Neural cell (in vitro differentiated cells): ENCODE results near the gene LGR5. TPM values are rescaled to one million over a fixed set of nuclear protein-coding genes. Genes with fewer than 3 reads are reported as not detected.
"Not testable (repeated sequence)": the region's sequence is repeated elsewhere in the genome, so short reads cannot be mapped to it uniquely, and the experiment has no call there.

Source experiments
- H2AFZ ChIP-seq: fragments of 200-600, 300-800 bp; sonication (generic), shearing (Covaris generic); 2 replicates; pipeline ENCODE4 v1.6.0; 2014; ENCODE audit warnings: low read depth, mild to moderate bottlenecking, antibody characterized with exemption, low read length, moderate library complexity
- H3F3A ChIP-seq: fragments of 200-600 bp; shearing (Covaris generic); 2 replicates; pipeline ENCODE4 v1.6.1; 2016; ENCODE audit warnings: mild to moderate bottlenecking, moderate library complexity, mixed read lengths, antibody characterized with exemption, low read length; ENCODE audit not compliant: insufficient read depth, poor library complexity, severe bottlenecking
- H3K27ac ChIP-seq: fragments of 200-600, 300-800 bp; sonication (generic), shearing (Covaris generic); 2 replicates; pipeline ENCODE4 v1.5.1; 2014; ENCODE audit warnings: mild to moderate bottlenecking, low read length, moderate library complexity
- H3K27me3 ChIP-seq: fragments of 300-800, 200-600 bp; sonication (generic), shearing (Covaris generic); 2 replicates; pipeline ENCODE4 v1.6.0; 2014; ENCODE audit warnings: mild to moderate bottlenecking, low read depth, low read length, moderate library complexity; ENCODE audit not compliant: insufficient read depth
- H3K36me3 ChIP-seq: fragments of 300-800, 200-600 bp; sonication (generic), shearing (Covaris generic); 2 replicates; pipeline ENCODE4 v1.5.1; 2014; ENCODE audit warnings: mild to moderate bottlenecking, antibody characterized with exemption, low read length, moderate library complexity; ENCODE audit not compliant: insufficient read depth
- H3K4me2 ChIP-seq: fragments of 300-800, 200-600 bp; sonication (generic), shearing (Covaris generic); 2 replicates; pipeline ENCODE4 v1.6.0; 2014; ENCODE audit warnings: mild to moderate bottlenecking, low read length
- H3K4me3 ChIP-seq: fragments of 300-800, 200-600 bp; sonication (generic), shearing (Covaris generic); 2 replicates; pipeline ENCODE4 v1.5.1; 2014; ENCODE audit warnings: mild to moderate bottlenecking, low read length, moderate library complexity
- H3K79me2 ChIP-seq: fragments of 200-600 bp; shearing (Covaris generic); replicated peaks from 2 replicates; pipeline ENCODE4 v1.6.0; 2014; ENCODE audit warnings: mild to moderate bottlenecking, low read length, moderate library complexity; ENCODE audit not compliant: insufficient read depth
- H3K9ac ChIP-seq: fragments of 300-800, 200-600 bp; sonication (generic), shearing (Covaris generic); 2 replicates; pipeline ENCODE4 v1.6.1; 2016; ENCODE audit warnings: mild to moderate bottlenecking, low read length, mixed read lengths
- H3K9me2 ChIP-seq: fragments of 200-600 bp; shearing (Covaris generic); 2 replicates; pipeline ENCODE4 v1.6.1; 2016; ENCODE audit warnings: mild to moderate bottlenecking, low read length, mixed read lengths; ENCODE audit not compliant: insufficient read depth
- H3K9me3 ChIP-seq: fragments of 200-600, 300-800 bp; sonication (generic), shearing (Covaris generic); 2 replicates; pipeline ENCODE4 v1.6.1; 2016; ENCODE audit warnings: mild to moderate bottlenecking, mixed run types, low read length, moderate library complexity, mixed read lengths
- H4K20me1 ChIP-seq: fragments of 200-600 bp; shearing (Covaris generic); 2 replicates; pipeline ENCODE4 v1.6.1; 2016; ENCODE audit warnings: mild to moderate bottlenecking, mixed run types; ENCODE audit not compliant: insufficient read depth
- EP300 ChIP-seq: fragments of 450-650 bp; conservative IDR thresholded peaks from 2 replicates; pipeline ENCODE4 v1.6.1; 2014; ENCODE audit warnings: antibody characterized with exemption, mild to moderate bottlenecking, moderate library complexity; ENCODE audit not compliant: poor library complexity, severe bottlenecking
- EZH2 ChIP-seq: fragments of 200-600, 300-800 bp; shearing (Covaris generic), sonication (generic); IDR thresholded peaks from 2 replicates; pipeline ENCODE4 v1.6.1; 2014; ENCODE audit warnings: antibody characterized with exemption, low read length, borderline replicate concordance, mild to moderate bottlenecking; ENCODE audit not compliant: insufficient read depth, poor library complexity, severe bottlenecking
- MXI1 ChIP-seq: fragments of 450-650 bp; conservative IDR thresholded peaks from 2 replicates; pipeline ENCODE4 v1.6.1; 2014; ENCODE audit warnings: antibody characterized with exemption, mild to moderate bottlenecking; ENCODE audit not compliant: poor library complexity, severe bottlenecking
- POLR2AphosphoS5 ChIP-seq: IDR thresholded peaks from 2 replicates; pipeline ENCODE4 v1.6.1; 2012
- RAD21 ChIP-seq: fragments of 450-650 bp; conservative IDR thresholded peaks from 2 replicates; pipeline ENCODE4 v1.6.1; 2014; ENCODE audit warnings: antibody characterized with exemption, mild to moderate bottlenecking, moderate library complexity
- SMC3 ChIP-seq: fragments of 450-650 bp; conservative IDR thresholded peaks from 2 replicates; pipeline ENCODE4 v1.6.1; 2014; ENCODE audit warnings: antibody characterized with exemption, mild to moderate bottlenecking, moderate library complexity; ENCODE audit not compliant: poor library complexity
- TAF1 ChIP-seq: IDR thresholded peaks from 2 replicates; pipeline ENCODE4 v1.6.1; 2012; ENCODE audit warnings: low read depth
- polyA plus RNA-seq: library from polyadenylated mRNA; depleted of rRNA; stranded (reverse); fragments of >200 nt; gene quantifications from 2 replicates; pipeline ENCODE4 v1.2.3, GENCODE V29; 2014
- TF ChIP-seq, protein P1 (sequence below): IDR thresholded peaks from 2 replicates; pipeline ENCODE4 v1.6.1; 2012; ENCODE audit warnings: borderline replicate concordance
- TF ChIP-seq, protein P2 (sequence below): fragments of 450-650 bp; IDR thresholded peaks from 2 replicates; pipeline ENCODE4 v1.5.1; 2014; ENCODE audit warnings: antibody characterized with exemption, mild to moderate bottlenecking, moderate library complexity; ENCODE audit not compliant: poor library complexity, severe bottlenecking

LGR5 gene
- polyA plus RNA-seq, 1 donor from 2014 or later = 0.16 TPM

DNA sequence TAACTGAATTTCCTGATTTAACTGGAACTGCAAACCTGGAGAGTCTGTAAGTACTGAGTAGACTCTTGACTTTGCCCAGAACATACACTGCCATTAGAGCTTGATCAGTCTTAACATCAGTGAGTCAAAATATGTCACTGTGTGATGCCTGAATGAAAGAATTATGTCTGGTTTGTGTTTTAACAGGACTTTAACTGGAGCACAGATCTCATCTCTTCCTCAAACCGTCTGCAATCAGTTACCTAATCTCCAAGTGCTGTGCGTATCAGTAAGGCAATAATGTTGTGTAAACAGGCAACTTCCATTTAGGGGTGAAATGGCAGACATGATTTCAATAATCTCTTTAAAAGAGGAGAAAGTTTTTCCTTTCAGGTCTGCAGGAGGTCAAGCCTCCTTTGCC, 127.1 kb downstream of the LGR5 start:
- Histone ChIP-seq H3K4me3 (no peak overlapping the region), H4K20me1 (no peaks in the 10 kb centered on the region), H3K27ac (no peak overlapping the region), H3K9ac (no peak overlapping the region), H3K4me2 (no peak overlapping the region), H2AFZ (no peak overlapping the region), H3F3A (no peaks in the 10 kb centered on the region), H3K27me3 (no peaks in the 10 kb centered on the region), H3K36me3 (no peaks in the 10 kb centered on the region), H3K9me3 (no peaks in the 10 kb centered on the region), H3K79me2 (no peaks in the 10 kb centered on the region), H3K9me2 (no peaks in the 10 kb centered on the region)
- TF ChIP-seq TAF1 (no peak), EP300 (no peak), EZH2 (no peak), POLR2AphosphoS5 (no peak), RAD21 (no peak), MXI1 (no peak), SMC3 (no peak)
- TF ChIP-seq, protein P1, sequence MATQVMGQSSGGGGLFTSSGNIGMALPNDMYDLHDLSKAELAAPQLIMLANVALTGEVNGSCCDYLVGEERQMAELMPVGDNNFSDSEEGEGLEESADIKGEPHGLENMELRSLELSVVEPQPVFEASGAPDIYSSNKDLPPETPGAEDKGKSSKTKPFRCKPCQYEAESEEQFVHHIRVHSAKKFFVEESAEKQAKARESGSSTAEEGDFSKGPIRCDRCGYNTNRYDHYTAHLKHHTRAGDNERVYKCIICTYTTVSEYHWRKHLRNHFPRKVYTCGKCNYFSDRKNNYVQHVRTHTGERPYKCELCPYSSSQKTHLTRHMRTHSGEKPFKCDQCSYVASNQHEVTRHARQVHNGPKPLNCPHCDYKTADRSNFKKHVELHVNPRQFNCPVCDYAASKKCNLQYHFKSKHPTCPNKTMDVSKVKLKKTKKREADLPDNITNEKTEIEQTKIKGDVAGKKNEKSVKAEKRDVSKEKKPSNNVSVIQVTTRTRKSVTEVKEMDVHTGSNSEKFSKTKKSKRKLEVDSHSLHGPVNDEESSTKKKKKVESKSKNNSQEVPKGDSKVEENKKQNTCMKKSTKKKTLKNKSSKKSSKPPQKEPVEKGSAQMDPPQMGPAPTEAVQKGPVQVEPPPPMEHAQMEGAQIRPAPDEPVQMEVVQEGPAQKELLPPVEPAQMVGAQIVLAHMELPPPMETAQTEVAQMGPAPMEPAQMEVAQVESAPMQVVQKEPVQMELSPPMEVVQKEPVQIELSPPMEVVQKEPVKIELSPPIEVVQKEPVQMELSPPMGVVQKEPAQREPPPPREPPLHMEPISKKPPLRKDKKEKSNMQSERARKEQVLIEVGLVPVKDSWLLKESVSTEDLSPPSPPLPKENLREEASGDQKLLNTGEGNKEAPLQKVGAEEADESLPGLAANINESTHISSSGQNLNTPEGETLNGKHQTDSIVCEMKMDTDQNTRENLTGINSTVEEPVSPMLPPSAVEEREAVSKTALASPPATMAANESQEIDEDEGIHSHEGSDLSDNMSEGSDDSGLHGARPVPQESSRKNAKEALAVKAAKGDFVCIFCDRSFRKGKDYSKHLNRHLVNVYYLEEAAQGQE = no peak
- TF ChIP-seq, protein P2, sequence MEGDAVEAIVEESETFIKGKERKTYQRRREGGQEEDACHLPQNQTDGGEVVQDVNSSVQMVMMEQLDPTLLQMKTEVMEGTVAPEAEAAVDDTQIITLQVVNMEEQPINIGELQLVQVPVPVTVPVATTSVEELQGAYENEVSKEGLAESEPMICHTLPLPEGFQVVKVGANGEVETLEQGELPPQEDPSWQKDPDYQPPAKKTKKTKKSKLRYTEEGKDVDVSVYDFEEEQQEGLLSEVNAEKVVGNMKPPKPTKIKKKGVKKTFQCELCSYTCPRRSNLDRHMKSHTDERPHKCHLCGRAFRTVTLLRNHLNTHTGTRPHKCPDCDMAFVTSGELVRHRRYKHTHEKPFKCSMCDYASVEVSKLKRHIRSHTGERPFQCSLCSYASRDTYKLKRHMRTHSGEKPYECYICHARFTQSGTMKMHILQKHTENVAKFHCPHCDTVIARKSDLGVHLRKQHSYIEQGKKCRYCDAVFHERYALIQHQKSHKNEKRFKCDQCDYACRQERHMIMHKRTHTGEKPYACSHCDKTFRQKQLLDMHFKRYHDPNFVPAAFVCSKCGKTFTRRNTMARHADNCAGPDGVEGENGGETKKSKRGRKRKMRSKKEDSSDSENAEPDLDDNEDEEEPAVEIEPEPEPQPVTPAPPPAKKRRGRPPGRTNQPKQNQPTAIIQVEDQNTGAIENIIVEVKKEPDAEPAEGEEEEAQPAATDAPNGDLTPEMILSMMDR = no peak

DNA sequence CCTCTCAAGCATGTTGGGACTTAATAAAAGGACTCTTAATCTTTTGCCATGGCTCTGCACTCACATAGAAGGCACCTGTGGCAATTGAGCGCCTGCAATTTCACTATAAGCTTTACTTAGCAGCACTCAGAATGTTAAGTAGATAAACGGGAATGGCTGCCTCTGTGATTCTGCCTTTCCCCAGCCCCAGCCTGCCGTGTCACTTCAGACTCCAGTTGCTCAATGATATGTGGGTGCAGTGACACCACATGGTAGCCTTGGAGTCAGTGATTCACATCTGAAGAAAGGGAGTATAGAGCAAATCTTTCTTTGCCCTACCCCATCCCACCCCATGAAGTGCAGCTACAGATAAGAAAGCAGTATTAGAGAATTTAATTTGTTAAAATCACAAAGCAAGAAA, 127.9 kb downstream of the LGR5 start:
- H3K27me3 ChIP-seq = no peaks in the 10 kb centered on the region
- no peaks in the 10 kb centered on the region for H3K36me3 ChIP-seq
- TF ChIP-seq POLR2AphosphoS5 (no peak), MXI1 (no peak), SMC3 (no peak), TAF1 (no peak), RAD21 (no peak), EZH2 (no peak), EP300 (no peak)
- TF ChIP-seq, protein P1 = no peak
- TF ChIP-seq, protein P2 = no peak

DNA sequence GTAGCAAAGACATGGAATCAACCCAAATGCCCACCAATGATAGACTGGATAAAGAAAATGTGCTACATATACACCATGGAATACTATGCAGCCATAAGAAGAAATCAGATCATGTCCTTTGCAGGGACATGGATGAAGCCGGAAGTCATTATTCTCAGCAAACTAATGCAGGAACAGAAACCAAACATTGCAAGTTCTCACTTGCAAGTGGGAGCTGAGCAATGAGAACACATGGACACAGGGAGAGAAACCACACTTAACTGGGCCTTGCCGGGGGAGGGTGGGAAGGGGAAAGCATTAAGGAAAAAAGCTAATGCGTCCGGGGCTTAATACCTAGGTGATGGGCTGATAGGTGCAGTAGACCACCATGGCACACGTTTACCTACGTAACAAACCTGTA, 130.3 kb downstream of the LGR5 start:
- H3K4me2 ChIP-seq, H3K27me3 ChIP-seq, H3K9ac ChIP-seq, H2AFZ ChIP-seq, H3K4me3 ChIP-seq, H3K9me2 ChIP-seq, H3K27ac ChIP-seq, H3K79me2 ChIP-seq, H3F3A ChIP-seq, H3K9me3 ChIP-seq, H3K36me3 ChIP-seq, H4K20me1 ChIP-seq: not testable (repeated sequence)

More for the DNA sequence above, 127.9 kb downstream of the LGR5 start:
- H3K4me2 ChIP-seq = no peak overlapping the region
- H3K79me2 ChIP-seq = no peaks in the 10 kb centered on the region
- H3K9ac ChIP-seq = no peak overlapping the region
- H2AFZ ChIP-seq = no peak overlapping the region
- H3F3A ChIP-seq = no peaks in the 10 kb centered on the region
- H3K4me3 ChIP-seq = no peak overlapping the region
- H3K9me2 ChIP-seq = no peaks in the 10 kb centered on the region
- H3K27ac ChIP-seq = no peak overlapping the region
- H4K20me1 ChIP-seq = no peaks in the 10 kb centered on the region
- H3K9me3 ChIP-seq = no peaks in the 10 kb centered on the region
